ENCODE data around the gene CASZ1.

DNA sequence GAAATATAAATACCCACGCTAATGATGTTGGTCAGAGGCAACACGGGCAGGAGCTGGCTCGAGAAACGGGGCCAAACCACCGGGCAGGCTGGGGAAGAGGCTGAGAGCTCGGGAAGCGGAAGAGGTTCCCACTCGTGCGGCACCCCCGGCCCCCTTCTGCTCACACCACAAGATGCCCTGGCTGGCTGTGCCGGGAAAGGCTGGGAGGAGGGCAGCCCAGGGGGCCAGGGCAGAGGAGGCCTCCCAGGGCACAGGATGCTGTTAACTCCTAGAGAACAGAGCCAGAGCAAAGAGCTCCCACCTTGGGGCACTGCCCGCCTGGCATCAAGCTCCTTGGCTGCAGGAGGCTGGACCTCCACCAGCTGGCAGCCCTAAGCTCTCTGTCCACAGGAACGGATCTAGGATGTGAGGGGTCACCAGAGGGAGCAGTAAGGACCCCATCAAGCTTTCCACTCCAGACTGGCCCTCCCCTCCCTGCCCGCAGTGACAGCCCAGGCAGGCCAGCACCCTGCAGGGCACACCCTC, 44.8 kb downstream of the CASZ1 start:
- TF ChIP-seq, protein P1, sequence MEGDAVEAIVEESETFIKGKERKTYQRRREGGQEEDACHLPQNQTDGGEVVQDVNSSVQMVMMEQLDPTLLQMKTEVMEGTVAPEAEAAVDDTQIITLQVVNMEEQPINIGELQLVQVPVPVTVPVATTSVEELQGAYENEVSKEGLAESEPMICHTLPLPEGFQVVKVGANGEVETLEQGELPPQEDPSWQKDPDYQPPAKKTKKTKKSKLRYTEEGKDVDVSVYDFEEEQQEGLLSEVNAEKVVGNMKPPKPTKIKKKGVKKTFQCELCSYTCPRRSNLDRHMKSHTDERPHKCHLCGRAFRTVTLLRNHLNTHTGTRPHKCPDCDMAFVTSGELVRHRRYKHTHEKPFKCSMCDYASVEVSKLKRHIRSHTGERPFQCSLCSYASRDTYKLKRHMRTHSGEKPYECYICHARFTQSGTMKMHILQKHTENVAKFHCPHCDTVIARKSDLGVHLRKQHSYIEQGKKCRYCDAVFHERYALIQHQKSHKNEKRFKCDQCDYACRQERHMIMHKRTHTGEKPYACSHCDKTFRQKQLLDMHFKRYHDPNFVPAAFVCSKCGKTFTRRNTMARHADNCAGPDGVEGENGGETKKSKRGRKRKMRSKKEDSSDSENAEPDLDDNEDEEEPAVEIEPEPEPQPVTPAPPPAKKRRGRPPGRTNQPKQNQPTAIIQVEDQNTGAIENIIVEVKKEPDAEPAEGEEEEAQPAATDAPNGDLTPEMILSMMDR (IDR thresholded peaks at IDR 0.05): no peak
- TF ChIP-seq NR3C1 (CRISPR knock-in tag; conservative IDR thresholded peaks at IDR 0.05; ENCODE audit: low read depth): no peak

All from WTC11 (cell line).